GM18511 (cell line): Measurements from ENCODE around the gene LRRC72.
"Not testable (repeated sequence)": the region's sequence is repeated elsewhere in the genome, so short reads cannot be mapped to it uniquely, and the experiment has no call there.

Experiments
- ATAC-seq: cut with Tn5 transposase; IDR thresholded peaks from one replicate; pipeline ENCODE4 v1.9.1; 2021; ENCODE audit warnings: mild to moderate bottlenecking, moderate library complexity; ENCODE audit not compliant: unreplicated experiment

LRRC72 gene

DNA sequence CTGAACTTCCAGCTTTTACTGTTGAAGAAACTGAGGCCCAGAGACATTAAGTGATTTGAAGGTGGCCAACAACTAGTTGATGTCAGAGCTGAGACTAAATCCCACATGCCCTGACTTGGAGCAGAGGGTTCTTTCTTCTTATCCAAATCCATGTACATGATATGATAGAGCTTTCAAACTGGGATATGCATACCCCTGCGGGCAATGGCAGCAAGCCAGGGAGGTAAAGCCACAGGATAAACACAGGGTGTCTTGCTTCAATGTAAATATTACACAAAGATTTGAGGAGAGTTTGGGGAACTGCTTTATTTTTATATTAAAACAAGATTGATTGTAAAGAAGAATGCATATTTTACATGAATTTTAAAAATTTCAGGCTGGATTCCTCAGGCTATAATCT lies 2.3 kb upstream of the LRRC72 start:
- ATAC-seq: no peak

DNA sequence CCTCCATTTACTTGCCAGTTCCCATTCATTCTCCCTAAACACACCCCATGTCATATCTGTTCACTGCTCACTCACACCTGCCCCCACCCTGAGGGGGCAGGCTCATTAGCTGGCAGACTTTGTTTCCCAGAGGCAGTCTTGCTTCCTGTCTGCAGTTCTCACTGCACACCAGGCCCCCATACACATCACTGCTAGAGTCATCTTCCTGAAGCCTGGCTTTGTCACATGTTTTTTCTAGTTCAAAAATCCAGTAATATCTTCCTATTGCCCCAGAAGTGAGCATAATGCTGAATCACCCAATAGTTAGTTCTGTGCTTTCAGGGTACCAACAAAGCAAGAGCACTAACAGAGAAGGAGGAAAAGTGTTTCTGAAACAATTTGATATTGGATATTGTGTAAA lies 1.9 kb downstream of the LRRC72 start:
- no peak for ATAC-seq

DNA sequence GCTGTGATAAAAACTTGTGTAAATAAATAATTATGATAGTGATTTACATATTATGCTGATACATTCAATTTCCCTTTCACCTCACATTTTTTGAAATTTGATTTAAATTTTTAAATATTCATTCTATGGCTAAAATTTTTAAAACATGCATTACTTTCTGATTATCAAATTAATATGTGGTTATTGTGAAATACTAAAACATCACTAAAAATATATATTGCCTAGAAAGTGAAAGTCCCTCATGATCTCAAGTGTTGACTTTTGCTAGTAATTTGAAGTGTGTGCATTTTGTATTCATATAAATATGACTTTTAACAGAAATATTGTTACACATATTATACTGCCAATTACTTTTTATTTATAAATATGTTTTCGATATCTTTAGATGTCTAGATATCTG lies 3.1 kb downstream of the LRRC72 start:
- no peak for ATAC-seq

DNA sequence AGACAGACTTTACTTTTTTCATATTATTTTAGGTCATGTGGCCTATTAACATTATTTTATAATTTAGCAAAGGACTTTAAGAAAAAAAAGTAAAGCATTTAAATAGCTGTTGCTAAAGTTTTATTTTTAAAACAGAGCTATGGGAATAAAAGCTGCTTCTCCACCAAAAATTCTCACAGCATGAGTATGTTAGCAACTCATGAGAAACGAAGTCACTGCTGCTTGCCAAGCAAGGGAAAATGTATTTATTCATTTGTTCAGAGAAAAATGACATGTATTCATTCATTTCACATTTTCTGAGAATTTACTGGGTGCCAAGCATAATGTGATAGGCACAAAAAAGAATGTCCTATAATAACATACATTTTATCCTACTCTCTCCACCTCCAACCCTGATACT lies 5.1 kb downstream of the LRRC72 start:
- ATAC-seq: no peak

DNA sequence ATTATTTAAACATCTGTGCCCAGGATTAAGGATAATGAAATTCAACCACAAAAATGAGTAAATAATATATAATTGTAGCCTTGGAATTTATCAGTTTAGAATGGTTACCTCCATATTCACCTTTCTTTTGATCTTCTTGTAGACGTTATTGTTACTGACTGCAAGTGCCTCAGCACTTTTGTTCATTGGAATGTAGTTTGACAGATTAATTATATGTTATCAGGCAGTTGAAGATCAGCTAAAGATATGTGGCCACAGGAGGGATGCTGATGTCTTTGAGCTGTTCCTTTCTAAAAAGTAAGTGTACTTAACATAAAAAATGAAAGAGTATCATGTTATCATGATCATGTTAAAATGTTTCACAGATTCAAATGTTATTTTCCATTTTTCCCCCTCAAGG lies 5.6 kb downstream of the LRRC72 start:
- ATAC-seq: no peak

DNA sequence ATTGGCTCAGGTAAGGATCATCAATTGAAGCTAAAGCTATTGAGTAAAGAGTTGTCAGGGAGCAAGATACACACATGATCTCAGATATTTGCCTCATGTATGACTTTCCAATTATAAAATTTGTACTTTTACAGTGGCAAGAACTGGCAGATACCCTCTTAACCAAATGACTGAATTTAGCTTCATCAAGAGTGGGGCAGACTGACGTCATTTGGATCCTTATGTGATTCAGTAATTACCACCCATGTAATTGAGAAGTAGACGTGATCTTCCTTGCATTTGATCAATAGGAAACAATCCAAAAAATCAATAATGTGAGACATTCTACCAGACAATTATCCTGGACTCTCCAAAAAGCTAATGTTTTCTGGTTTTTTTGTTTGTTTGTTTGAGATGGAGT lies 8.9 kb downstream of the LRRC72 start:
- no peak for ATAC-seq

DNA sequence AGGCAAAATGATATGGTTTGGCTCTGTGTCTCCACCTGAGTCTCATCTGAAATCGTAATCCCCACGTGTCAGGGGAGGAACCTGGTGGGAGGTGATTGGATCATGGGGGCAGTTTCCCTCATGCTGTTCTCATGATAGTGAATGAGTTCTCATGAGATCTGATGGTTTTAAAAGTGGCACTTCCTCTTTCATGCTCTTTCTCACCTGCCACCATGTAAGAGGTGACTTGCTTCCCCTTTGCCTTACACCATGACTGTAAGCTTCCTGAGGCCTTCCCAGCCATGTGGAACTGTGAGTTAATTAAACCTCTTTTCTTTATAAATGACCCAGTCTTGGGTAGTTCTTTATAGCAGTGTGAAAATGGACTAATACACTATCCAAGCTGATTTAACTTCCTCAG lies 13.9 kb downstream of the LRRC72 start:
- ATAC-seq: not testable (repeated sequence)

DNA sequence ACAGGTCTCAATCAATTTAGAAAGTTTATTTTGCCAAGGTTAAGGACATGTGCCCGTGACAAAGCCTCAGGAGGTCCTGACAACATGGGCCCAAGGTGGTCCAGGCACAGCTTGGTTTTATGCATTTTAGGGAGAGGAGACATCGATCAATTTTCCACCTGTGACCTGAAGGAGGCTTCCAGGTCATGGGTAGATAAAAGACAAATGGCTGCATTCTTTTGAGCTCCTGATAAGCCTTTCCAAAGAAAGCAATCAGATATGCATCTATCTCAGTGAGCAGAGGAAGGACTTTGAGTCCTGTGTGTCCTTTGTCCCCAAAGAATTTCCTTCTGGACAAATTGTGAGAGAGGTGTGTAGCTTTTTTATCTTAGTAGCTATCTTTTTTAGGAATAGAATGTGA lies 15.8 kb downstream of the LRRC72 start:
- ATAC-seq: no peak

DNA sequence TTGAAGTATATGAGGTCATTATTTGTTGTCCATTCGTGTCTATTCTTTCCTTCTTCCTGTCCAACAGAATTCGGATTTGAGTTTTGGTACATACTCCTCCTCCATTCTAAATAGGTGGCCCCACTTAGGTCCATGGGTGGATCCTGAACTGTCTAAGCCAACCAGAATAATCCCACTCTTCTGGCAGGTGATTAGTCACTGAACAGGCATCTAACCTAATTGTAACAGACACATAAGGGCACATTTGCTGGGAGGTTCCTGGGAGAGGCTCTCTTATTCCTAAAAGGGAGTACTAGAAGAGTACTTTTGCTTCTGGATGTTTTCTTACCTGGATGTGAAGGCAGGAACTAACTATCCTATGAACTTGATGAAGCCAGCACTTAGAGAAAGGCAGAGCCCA lies 16.8 kb downstream of the LRRC72 start:
- no peak for ATAC-seq

DNA sequence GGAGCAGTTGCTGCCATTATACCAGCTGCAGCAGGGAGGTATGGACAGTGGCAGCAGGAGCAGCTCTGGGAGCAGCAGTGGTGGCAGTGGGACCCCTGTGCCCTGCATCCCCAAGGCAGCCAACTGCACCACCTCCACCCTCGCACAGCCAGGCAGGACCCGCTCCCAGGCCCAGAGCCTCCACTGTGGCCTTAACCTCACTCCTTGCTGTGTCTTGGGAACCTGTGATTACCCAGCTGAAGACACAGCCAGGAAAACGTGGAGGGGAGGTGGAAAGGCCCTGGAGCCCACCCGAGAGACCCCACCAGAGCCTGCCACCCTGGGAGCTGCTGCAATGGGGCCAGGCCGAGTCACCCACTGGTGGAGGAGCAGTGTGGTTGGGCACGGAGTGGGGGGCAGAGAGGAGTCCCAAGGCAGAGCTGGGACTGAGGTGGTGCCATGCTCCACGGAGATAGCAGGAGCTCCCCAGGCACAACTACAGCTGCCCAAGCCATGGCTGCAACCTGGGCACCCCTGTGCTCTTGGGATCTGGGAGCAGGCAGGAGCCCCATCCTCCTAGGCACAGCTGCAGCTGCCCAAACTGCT lies 20.4 kb downstream of the LRRC72 start:
- ATAC-seq: no peak

DNA sequence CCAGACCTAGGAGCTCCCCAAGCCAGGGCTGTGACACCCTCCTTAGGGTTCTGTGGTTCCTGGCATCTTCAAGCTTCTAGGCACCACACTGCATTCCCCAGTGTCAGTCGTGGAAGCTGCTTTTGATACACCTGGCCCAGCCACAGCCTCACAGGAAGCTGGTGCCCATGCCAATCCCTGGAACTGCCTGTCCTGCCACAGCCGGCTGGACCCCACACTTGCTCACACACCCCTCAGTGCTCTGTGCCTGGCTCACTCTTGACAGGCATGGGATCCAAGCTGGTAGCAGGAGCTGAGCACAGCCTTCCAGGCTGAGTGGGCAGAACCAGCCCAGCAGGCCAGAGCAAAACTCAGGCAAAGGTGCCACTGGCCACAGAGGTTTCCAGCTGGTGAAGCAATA lies 21.8 kb downstream of the LRRC72 start:
- ATAC-seq: no peak

DNA sequence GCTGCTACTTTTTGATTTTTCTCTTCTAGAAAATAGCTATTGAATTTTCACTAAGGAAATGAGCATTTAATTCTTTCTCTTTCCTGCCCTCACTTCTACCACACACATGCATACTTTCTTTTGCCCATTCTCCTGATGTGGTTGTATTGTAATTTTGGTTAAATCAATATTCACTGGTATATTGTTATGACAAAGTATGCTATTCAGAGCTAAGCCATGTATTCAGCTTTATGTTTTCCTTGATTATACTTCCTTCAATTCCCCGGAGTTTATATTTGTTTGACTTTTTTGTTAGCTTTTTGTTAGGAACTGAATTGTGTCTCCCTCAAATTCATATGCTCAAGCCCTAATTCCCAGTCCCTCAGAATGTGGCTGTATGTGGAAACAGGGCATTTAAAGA lies 24.0 kb downstream of the LRRC72 start:
- no peak for ATAC-seq

DNA sequence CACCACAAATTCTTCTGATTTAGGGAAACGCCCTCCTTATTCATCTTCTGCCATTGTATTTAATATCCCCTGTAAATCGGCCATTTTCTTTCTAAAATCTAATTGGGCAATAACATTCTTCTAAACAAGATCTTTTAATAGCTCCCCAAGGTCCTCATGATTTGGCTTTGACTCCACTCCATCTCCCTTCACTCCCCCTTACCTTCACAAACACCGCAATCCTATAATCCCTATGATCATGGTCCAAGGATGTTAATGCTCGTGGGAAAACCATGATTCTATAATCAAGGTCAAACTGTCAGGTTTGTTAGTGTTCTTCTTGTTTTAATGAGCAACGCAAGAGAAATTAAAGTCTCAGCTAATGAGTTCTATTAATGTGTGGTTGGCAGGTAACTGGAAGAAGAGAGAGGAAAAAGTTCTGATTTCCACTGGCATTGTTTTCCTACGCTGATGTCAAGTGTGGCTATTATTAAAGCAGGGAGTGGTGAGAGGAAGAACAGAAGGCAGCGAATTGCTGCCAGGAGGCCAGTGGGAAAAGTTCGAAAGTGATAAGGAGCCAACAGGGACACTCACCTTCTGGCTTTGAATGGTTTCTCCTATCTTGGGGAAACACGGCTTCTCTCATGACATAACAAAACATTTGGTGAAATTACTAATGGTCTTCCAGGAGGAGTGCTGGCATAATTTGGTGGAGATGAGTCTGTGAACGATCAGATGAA lies 28.1 kb downstream of the LRRC72 start:
- no peak for ATAC-seq

DNA sequence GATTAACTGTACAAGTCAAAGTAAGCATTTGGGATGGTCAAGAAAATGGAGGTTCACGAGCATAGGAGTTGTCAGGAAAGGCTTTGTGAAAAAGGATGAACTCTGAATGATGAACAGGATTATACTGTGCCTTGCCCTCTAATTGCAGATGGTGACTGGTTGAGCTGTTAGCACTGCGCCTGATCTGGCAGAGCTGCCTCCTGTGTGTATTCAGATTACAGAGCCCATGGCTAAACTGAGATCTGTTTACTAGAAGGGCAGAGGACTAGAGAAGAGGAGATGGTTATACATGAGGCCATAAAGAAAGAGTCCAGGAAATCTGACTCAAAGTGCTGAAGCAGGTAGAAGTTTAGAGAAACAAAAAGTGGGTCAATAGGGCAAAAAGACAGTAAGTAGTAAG lies 29.7 kb downstream of the LRRC72 start:
- ATAC-seq: no peak

DNA sequence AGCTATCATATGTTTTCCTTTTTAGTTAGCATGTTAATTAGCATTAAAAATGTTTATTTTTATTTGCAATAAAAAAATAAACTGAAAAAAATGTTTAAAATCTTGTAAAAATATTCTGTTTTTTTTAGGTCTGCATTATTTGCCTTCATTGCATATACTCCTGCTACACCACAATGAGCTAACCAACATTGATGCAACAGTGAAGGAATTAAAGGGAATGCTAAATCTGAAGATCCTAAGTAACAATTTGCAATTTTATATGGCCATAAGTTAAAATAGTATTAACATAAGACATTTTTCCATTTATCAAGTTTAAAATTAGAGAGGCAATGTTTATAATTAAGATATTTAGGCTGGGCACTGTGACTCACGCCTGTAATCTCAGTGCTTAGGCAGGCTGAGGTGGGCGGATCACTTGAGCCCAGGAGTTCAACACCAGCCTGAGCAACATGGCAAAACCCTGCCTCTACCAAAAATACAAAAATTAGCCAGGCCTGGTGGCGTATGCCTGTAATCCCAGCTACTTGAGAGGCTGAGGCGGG lies 32.2 kb downstream of the LRRC72 start:
- no peak for ATAC-seq

DNA sequence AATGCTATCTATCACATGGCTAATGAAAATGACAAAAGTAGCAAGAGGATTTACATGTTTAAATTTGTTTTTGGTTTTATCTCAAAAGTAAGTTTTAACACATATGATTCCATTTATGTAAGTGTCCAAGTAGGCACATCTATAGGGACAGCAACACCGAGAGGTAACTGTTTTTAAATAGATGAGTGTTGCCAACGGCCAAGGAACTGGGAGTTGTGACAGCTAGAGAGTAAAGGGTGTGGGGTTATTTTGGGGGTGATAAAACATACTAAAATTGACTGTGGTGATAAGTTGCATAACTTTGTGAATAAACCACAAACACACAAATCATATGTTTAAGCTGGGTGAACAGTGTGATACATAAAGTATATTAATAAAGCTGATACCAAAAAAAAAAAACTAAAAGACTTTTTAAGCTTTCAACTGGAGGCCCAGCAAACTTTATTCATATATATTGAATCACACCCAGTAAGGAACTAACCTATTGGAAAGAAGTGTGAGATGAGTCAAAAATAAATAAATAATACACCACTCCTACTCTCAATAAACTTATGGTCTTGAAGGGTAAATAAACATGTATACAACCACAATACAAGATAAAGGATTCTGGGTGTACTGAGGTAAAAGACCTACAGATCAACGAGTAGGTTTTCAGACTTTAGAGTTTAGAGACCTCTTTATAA lies 33.0 kb downstream of the LRRC72 start:
- no peak for ATAC-seq

DNA sequence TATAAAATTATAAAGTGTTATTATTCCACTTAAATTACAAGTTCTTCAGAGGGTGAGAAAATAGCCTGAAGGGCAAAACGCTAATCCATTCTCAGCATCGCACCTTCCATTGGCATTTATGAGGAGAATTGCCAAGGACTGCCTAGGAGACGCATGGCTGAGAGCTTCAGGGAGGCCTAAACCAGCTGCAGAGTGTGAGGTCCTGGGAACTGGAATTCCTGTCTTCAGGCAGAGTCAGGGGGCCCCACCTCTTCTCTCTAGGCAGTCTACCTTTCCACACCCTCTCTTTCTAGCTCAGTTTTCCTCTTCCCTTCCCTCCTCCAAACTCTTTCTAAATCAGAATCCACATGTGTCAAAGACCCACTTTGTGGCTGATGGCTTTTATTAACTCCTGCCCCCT lies 35.3 kb downstream of the LRRC72 start:
- no peak for ATAC-seq

DNA sequence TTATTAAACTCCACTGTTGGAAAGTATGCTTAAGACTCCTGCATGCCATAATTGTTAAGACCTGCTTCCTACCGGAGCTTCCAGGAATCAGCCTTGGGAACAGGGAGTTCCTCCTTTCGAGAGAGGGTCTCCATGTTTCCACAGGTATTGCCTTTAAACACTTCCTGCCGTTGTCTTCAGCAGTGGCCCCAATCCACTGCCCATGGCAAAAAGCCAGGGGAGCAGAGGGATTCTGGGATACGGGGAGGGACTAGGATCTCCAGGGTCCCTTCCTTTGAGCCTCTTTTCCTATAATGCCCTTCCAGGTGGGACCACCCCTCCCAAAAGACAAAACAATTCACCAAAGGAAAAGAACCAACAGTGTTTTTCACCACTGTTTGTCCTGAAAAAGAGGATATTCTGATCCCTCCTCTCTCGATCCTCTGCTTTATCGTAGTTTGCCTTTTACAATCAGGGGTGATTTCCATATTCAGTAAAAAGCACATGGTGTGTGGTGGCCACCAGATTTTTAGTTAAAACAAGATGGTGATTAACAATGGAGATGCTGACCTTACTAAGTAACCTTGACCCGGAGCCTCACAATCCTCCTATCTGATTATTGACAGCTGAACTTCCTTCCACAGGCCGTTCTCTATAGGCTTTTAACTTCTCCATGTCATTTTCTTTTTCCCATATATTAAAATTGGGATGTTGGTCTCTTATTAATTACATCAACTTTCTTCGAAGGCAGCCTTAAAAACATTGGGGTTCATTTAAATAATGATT lies 36.0 kb downstream of the LRRC72 start:
- no peak for ATAC-seq

DNA sequence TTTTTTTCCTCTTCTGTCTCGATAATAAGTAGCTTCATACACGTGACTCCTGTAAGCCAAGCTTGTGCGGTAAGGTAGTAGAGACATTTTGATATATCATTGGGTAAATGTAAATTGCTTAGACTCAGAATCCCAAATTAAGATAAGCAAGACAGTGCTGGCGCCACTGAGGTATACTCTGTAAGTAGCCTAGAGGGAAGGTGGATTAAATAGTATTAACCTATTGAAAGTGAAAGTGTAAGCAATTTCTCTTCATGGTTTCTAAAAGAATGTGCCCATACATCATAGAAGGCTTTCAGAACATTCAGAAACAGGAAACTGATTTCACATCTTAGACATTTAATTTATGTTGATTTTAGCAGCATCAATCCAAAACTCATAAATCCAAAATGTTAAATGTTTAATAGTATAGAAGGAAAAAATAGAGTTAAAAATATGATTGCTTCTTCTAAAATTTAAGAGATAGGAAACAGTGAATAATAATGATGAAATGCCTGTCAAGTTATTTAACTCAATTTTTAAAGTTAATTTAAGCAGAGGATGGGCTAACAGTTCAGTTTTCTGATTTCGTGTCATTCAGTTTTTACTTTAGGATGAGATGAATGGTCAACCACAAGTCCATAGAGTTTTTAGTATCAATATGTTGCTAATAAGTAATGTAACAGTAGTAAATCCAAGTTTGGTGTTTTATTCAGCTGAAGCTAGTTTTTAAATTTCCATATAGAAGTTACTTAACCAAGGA lies 36.8 kb downstream of the LRRC72 start:
- ATAC-seq: peak; percentile 89

DNA sequence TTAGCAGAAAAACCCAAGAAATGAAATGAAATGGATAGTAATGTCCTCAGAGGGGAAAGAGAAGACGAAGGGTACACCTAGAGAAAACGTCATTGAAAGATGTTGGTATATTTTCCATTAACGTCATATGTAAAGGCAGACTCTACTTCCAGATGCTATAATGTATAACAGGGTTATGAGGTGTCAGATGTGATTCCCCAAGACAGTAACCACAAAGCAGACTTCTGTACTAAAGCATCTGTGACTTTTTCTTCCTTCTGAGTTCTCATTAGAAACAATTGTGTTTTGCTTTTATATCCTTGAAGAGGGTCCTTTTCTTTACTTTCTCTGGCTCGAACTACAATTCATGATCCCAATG lies 37.4 kb downstream of the LRRC72 start:
- no peak for ATAC-seq

DNA sequence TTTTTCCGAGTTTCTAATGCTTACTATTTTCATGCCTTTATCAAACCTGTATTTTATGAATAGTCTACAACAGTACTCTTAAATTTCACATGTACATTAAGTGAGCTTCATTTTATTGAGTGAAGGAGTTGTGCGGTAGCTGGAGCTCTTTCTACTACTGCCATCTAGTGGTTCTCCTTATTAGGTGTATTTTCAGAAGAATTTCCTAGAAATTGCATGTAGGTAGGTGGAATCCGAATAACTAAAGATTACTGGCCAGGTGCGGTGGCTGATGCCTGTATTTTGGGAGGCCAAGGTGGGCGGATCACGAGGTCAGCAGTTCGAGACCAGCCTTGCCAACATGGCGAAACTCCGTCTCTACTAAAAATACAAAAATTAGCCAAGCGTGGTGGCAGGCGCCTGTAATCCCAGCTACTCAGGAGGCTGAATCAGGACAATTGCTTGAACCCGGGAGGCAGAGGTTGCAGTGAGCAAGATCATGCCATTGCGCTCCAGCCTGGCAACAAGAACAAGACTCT lies 38.3 kb downstream of the LRRC72 start:
- peak; percentile 56 for ATAC-seq
